ENCODE measurements around the gene ZNF565.
A peak's percentile ranks its signal among the peaks of the same experiment; 100 is the strongest.
"Not testable (repeated sequence)": the region's sequence is repeated elsewhere in the genome, so short reads cannot be mapped to it uniquely, and the experiment has no call there.

The ZNF565 gene

DNA sequence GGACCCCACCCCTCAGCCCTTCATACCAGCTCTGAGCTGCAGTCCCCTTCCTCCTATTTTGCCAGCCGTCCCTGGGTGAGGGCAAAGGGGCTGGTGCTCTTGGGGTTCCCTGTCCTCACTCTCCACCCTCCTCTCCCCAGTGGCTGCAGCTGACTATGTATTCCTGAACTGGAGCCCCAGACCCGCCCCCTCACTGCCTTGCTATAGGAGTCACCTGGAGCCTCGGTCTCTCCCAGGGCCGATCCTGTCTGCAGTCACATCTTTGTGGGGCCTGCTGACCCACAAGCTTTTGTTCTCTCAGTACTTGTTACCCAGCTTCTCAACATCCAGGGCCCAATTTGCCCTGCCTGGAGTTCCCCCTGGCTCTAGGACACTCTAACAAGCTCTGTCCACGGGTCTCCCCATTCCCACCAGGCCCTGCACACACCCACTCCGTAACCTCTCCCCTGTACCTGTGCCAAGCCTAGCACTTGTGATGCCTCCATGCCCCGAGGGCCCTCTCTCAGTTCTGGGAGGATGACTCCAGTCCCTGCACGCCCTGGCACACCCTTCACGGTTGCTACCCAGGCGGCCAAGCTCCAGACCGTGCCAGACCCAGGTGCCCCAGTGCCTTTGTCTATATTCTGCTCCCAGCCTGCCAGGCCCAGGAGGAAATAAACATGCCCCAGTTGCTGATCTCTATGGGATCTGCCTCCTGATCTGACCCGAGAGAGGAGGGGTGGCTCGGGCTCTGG, 64.6 kb downstream of the ZNF565 start:
- no peak for DNase-seq

DNA sequence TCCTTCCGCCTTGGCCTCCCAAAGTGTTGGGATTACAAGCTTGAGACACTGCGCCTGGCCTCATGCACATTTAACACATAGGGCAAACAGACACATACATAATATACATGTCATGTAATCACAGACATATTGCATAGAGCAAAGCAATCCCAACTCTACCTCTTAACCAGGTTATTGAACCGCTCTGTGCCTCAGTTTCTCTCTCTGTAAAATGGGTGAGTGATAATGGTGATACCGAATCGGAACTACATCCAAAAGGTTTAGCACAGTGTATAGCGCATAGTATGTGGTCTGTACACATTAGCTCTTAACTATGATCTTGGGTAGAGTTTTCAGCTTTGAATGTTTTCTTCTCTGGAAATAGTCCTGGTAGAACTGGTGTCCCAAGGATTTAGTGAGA, 69.8 kb downstream of the ZNF565 start:
- no peak for DNase-seq

DNA sequence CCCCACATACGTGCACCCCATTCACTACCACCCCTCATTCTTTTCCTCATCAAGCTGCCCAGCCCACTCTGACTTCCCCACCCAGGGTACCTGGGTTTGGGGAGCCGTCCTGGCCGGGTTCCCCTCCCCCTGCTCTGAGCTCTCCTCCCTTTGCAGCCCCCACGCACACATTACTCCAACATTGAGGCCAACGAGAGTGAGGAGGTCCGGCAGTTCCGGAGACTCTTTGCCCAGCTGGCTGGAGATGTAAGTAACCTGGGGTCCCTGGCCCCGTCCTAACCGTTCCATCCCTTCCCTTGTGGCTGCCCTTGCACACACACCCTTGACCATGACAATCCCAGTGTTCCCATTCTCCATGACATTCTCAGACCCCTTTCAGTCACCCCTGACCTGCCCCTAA, 72.0 kb downstream of the ZNF565 start:
- no peak for DNase-seq

GRCh38 chr19:36142046-36142445, 72.4 kb downstream of the ZNF565 start:
- no peak for DNase-seq

- DNase-seq, result peak; percentile 69 to 89 (median 76)
Observed at GRCh38 chr19:36141039-36141927, 73.2 kb downstream of the ZNF565 start.

DNA sequence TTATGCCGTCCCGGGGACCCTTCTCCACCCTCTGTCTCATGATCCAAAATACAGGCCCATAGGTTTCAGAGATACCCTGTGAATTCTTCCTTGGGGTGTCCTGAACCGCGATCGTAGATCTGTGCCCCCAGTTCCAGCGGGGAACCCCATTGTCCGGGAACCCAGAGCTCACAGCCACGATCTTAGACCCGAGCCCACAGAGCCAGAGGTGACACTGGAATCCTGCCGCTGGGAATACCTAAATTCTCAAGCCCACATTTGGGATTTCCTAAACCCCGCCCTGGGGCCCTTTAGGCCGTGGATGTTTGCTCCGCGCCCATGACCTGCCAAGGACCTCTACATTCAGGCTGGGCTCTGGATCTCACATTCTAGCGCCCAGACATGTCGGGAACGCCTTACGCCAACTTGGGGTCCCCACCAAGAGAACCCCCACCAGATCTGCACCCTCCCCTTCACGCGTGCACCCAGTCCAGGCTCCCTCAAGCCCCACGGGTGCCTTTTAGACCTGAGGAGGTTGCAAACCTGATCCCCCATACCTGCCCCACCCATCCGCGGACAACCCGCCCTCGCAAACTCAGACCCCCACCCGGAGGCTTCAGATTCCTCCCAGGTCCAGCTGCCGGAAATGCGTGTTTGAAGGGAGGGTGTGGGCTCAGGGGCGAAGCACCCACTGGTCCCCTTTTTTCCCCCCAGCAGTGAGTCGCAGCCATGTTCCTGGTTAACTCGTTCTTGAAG, 74.0 kb downstream of the ZNF565 start:
- DNase-seq, result peak in 1 of 4 experiments; percentile 54

DNA sequence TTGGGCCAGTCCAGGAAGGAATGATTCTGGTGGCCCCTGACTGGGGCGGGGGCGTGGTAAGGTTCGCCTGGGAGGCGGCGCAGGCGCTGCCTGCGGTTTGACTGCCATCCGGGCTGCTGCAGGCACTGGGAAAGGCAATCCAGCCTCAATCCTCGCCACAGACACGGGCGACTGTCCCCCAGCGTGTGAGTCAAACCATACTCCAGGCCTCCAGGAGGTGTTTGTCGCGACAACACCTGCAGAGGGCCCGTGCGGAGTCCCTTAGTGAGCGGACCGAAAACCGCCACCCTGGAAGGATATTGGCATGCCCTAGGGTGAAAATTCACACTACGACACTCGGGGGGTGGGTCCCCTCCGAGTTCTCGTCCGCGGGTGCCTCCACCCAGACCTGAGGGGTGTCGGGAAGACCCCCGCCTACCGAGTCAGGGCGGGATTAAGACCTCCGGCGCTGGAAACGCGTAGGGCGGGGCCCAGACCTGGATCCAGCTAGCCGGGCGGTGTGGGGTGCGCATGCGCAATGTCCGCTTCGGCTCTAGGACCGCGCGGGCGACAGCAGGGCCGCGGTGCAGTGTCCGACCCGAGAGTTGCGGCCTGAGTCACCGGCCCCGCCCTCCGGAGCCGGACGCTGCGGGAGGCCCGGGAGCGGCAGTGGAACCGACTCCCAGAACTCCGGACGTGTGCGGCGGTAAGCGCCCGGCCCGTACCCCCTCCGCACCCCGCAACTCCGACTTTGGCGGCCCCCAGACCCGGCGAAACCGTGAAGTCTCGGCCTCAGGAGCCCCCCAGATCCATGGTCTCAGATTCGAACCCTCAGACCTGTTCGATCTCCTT, 74.8 kb downstream of the ZNF565 start, which contains the start of gene CAPNS1:
Gene CAPNS1 (plus strand): TSS at position 594 of the 831 bp plus-strand sequence. CDS start 946 bp downstream, outside the sequence.
- peak; percentile 77 to 82 (median 80) for DNase-seq

DNA sequence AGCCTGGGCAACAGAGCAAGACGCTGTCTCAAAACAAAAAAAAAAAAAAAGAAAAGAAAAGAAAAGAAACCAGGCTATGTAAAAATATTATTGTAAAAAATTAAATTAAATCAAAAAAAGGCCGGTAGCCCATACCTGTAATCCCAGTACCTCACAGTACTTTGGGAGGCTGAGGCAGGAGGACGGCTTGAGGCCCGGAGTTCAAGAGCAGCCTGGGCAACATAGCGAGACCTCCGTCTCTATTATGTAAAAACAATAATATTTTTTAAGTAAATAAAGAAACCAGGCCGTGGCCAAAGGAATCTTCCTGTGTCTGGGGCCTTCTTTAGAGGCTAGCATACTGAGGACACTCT, 75.4 kb downstream of the ZNF565 start:
- DNase-seq, result no peak

GRCh38 chr19:36136964-36137686, 77.3 kb downstream of the ZNF565 start:
- no peak for DNase-seq

DNA sequence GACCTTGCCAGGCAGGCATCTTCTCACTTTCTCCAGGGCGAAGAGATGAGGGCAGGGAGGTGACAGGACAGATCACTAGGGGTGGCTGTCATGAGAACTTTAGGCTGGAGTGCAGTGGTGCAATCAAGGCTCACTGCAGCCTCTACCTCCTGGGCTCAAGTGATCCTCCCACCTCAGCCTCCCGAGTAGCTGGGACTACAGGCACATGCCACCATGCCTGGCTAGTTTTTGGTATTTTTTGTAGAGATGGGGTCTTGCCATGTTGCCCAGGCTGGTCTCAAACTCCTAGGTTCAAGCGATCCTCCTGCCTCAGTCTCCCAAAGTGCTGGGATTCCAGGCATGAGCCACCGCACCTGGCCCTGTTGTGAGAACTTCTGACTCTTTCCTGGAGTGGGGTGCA, 79.6 kb downstream of the ZNF565 start:
- not testable (repeated sequence) for DNase-seq

Measured in activated CD4-positive, CD25-positive, alpha-beta regulatory T cell (primary cell).